ENCODE results near the gene QRFP. TPM values are rescaled to one million over a fixed set of nuclear protein-coding genes. Genes with fewer than 3 reads are reported as not detected.

The QRFP gene
- total RNA-seq, 1 donor from 2014 or later: not detected

DNA sequence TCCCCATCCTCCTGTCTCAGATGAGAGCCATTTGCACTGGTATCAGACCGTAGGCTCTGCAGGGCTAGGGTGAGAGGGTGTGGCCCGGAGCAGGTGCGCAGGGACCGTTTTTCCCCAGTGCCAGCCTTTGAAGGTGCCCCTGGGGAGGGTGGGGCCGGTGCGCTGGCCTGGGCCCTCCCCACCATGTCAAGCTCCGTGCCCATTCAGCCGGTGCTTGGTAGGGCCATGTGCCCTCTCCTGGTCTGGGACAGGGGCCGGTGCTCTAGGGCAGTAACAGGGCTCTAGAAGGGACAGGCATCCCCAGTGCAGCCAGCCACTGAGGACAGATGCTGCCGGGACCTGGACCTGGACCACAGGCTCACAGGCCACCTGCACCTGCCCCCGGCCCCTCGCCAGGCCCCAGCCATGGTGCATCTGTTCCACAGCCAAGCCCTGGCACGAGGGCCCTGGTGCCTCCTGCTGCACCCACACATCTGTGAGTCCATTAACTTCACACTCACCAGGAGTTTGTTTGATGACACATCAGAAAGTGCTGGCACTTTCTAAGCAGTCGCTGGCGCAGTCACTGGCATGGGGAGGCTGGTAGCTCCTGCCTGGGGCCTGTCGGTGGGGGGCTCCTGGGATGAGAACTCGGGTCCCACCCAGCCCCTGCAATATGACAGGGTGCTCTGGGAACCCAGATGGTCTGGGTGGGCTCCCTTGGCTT lies 5.0 kb upstream of the QRFP start:
- H3K36me3 Mint-ChIP-seq (ENCODE audit: low read depth, unreplicated experiment): no peaks in the 10 kb centered on the region
- DNase-seq (ENCODE audit: low spot score): no peak
- TF ChIP-seq, protein P1, sequence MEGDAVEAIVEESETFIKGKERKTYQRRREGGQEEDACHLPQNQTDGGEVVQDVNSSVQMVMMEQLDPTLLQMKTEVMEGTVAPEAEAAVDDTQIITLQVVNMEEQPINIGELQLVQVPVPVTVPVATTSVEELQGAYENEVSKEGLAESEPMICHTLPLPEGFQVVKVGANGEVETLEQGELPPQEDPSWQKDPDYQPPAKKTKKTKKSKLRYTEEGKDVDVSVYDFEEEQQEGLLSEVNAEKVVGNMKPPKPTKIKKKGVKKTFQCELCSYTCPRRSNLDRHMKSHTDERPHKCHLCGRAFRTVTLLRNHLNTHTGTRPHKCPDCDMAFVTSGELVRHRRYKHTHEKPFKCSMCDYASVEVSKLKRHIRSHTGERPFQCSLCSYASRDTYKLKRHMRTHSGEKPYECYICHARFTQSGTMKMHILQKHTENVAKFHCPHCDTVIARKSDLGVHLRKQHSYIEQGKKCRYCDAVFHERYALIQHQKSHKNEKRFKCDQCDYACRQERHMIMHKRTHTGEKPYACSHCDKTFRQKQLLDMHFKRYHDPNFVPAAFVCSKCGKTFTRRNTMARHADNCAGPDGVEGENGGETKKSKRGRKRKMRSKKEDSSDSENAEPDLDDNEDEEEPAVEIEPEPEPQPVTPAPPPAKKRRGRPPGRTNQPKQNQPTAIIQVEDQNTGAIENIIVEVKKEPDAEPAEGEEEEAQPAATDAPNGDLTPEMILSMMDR (IDR thresholded peaks at IDR 0.05; ENCODE audit: unreplicated experiment): no peak
- peaks cover 9% of the 10 kb centered on the region for H3K27me3 Mint-ChIP-seq (ENCODE audit: unreplicated experiment)
- H3K27ac Mint-ChIP-seq (ENCODE audit: unreplicated experiment): no peak overlapping the region
- no peaks in the 10 kb centered on the region for H3K4me1 Mint-ChIP-seq (ENCODE audit: unreplicated experiment)
- no peaks in the 10 kb centered on the region for H3K9me3 Mint-ChIP-seq (ENCODE audit: unreplicated experiment)
- H3K4me3 Mint-ChIP-seq (ENCODE audit: unreplicated experiment): no peak overlapping the region

DNA sequence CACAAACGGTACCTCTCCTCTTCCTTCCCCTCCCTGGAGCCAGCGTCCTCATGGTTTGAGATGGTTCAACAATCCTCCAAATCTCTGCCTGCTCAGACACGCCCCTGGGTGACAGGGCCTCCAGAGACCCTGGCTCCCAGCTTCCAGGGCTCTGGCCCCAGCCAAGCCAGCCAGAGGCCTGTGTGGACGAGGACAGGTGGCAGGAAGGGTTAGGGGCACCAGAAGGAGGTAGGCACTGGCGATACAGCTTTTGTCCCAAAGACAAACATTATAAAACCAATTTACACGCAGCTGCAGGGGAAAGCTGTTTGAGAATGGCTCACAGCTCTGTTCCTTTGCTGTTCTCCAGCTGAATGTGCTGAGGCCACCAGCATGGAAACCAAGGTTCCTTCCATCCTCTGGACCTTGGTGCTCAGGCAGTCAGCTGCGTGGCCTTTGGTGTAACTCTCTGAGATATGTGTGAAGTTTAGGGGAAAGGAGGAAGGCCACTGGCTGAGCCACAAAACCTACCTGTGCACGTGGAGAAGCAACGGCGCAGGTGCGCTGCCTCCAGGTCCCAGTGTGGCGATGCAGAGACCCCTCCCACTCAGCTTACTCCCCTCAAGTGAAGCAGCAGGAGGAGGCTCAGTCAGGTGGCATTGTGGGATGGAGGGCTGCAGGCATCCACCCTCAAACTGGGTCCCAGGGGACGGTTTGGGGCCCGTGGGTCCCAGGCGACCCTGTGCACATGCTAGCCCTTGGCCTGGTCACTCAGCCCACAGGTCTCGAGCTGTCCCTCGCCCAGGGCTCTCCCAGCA lies 4.3 kb upstream of the QRFP start:
- Mint-ChIP-seq H3K27me3 (ENCODE audit: unreplicated experiment) (peaks cover 10% of the 10 kb centered on the region), H3K36me3 (ENCODE audit: low read depth, unreplicated experiment) (no peaks in the 10 kb centered on the region), H3K9me3 (ENCODE audit: unreplicated experiment) (no peaks in the 10 kb centered on the region), H3K27ac (ENCODE audit: unreplicated experiment) (no peak overlapping the region), H3K4me1 (ENCODE audit: unreplicated experiment) (no peaks in the 10 kb centered on the region), H3K4me3 (ENCODE audit: unreplicated experiment) (no peak overlapping the region)
- TF ChIP-seq, protein P1 (IDR thresholded peaks at IDR 0.05; ENCODE audit: unreplicated experiment): no peak
- no peak for DNase-seq (ENCODE audit: low spot score)

DNA sequence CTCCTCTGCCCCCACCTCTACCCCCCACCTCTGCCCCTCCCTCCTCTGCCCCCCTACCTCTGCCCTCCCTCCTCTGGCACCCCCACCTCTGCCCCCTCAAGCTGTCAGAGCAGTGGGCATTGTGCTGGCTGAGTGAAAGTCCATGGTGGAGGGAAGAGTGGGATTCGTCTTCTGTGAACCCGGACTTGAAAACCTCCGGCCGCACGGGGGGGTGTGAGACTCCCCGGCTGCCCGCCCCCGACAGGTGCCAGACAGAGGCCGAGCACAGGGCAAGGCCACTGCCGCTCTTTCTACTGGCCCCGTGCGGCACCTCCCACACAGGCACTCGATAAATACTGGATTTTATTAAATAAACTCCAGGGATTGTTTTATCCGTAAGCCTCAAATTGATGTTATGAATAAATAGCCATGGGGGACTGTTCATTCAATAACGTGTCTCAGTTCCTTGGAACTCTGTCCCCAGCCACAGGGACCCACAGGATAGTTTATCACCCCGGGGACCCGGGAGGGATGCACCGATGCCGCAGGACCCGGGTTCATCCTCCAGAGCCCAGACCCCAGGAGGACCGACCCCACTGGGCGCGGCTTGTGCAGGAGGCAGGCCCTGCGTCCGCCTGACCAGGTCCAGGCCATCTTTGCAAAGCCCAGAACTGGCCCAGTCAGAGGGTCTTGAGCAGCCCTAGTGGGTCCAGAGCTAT lies 2.6 kb upstream of the QRFP start:
- no peak for DNase-seq (ENCODE audit: low spot score)
- Mint-ChIP-seq H3K4me3 (ENCODE audit: unreplicated experiment) (no peak overlapping the region), H3K4me1 (ENCODE audit: unreplicated experiment) (peaks cover 2% of the 10 kb centered on the region), H3K27ac (ENCODE audit: unreplicated experiment) (no peak overlapping the region), H3K9me3 (ENCODE audit: unreplicated experiment) (no peaks in the 10 kb centered on the region), H3K27me3 (ENCODE audit: unreplicated experiment) (peaks cover 15% of the 10 kb centered on the region), H3K36me3 (ENCODE audit: low read depth, unreplicated experiment) (no peaks in the 10 kb centered on the region)
- TF ChIP-seq, protein P1 (IDR thresholded peaks at IDR 0.05; ENCODE audit: unreplicated experiment): no peak

DNA sequence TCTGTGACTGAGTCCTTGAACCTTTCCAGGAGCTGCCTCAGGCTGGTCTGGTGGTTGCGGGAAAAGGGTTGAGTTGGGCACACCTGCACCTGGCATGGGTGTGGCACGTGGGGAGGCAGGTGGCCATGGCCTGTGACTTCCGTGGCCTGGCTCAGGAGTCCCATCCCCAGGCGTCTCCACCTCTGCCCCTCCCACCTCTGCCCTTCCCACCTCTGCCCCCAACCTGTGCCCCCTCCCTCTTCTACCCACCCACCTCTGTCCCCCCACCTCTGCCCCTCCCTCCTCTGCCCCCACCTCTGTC lies 1.9 kb upstream of the QRFP start:
- DNase-seq (ENCODE audit: low spot score): no peak
- TF ChIP-seq, protein P1 (IDR thresholded peaks at IDR 0.05; ENCODE audit: unreplicated experiment): no peak
- Mint-ChIP-seq H3K36me3 (ENCODE audit: low read depth, unreplicated experiment) (no peaks in the 10 kb centered on the region), H3K4me1 (ENCODE audit: unreplicated experiment) (peaks cover 7% of the 10 kb centered on the region), H3K9me3 (ENCODE audit: unreplicated experiment) (no peaks in the 10 kb centered on the region), H3K27me3 (ENCODE audit: unreplicated experiment) (peaks cover 12% of the 10 kb centered on the region), H3K27ac (ENCODE audit: unreplicated experiment) (no peak overlapping the region), H3K4me3 (ENCODE audit: unreplicated experiment) (no peak overlapping the region)

Data from endothelial cell (in vitro differentiated cells).